Dermis microvascular lymphatic vessel endothelial cell (primary cell): Measurements from ENCODE around the gene PELO. TPM values are rescaled to one million over a fixed set of nuclear protein-coding genes. Genes with fewer than 3 reads are reported as not detected.
"Not testable (repeated sequence)": the region's sequence is repeated elsewhere in the genome, so short reads cannot be mapped to it uniquely, and the experiment has no call there.

ENCODE experiments used
- DNase-seq, 2 donors: peaks; one replicate each; pipeline versions ENCODE4 v3.0.0 to v3.0.0-alpha.2; 2010; ENCODE audit warnings: low read depth in 2 of 2
- total RNA-seq: library from RNA; depleted of rRNA; stranded (reverse); fragments of >200 nt; gene quantifications from 2 replicates; pipeline ENCODE4 v1.2.1, GENCODE V29; 2014

The PELO gene
- 23.0 and 26.6 TPM in 2 replicates for total RNA-seq

- DNase-seq, result peak; percentile 52 to 83
Observed at GRCh38 chr5:52787600-52788504, at the start of gene PELO, which contains the start of gene ITGA1. TSS of gene PELO (plus strand) at chr5:52787916. CDS start at chr5:52800395, 12,479 bp downstream. TSS of gene ITGA1 (plus strand) at chr5:52787916. CDS start at chr5:52788354, 438 bp downstream.

GRCh38 chr5:52738095-52738506 is 49.6 kb upstream of the PELO start:
- peak in 1 of 2 donors; percentile 75 for DNase-seq

- peak; percentile 47 to 65 for DNase-seq
Observed at GRCh38 chr5:52740007-52740406, 47.7 kb upstream of the PELO start.

GRCh38 chr5:52743012-52743411 is 44.7 kb upstream of the PELO start:
- DNase-seq, result peak in 1 of 2 donors; percentile 77

GRCh38 chr5:52743529-52743928 is 44.2 kb upstream of the PELO start:
- no peak for DNase-seq

- DNase-seq, result peak in 1 of 2 donors; percentile 78
Observed at GRCh38 chr5:52743970-52744369, 43.7 kb upstream of the PELO start.

- not testable (repeated sequence) for DNase-seq
Observed at GRCh38 chr5:52744867-52745458, 42.8 kb upstream of the PELO start.

GRCh38 chr5:52746539-52746938 is 41.2 kb upstream of the PELO start:
- DNase-seq, result no peak

GRCh38 chr5:52748590-52748989 is 39.1 kb upstream of the PELO start:
- DNase-seq, result no peak

GRCh38 chr5:52749666-52750065 is 38.0 kb upstream of the PELO start:
- no peak for DNase-seq

- DNase-seq, result no peak
Observed at GRCh38 chr5:52751137-52751536, 36.6 kb upstream of the PELO start.

GRCh38 chr5:52754051-52754450 is 33.7 kb upstream of the PELO start:
- DNase-seq, result no peak

GRCh38 chr5:52757527-52757926 is 30.2 kb upstream of the PELO start:
- peak in 1 of 2 donors; percentile 20 for DNase-seq

GRCh38 chr5:52758014-52758413 is 29.7 kb upstream of the PELO start:
- DNase-seq, result peak in 1 of 2 donors; percentile 16

GRCh38 chr5:52759331-52759730 is 28.4 kb upstream of the PELO start:
- no peak for DNase-seq

- DNase-seq, result no peak
Observed at GRCh38 chr5:52760695-52761366, 26.9 kb upstream of the PELO start.

- no peak for DNase-seq
Observed at GRCh38 chr5:52767217-52767743, 20.4 kb upstream of the PELO start.

GRCh38 chr5:52767766-52768480 is 19.8 kb upstream of the PELO start:
- no peak for DNase-seq

GRCh38 chr5:52769061-52769460 is 18.7 kb upstream of the PELO start:
- no peak for DNase-seq

- no peak for DNase-seq
Observed at GRCh38 chr5:52770287-52770939, 17.3 kb upstream of the PELO start.
